Heart left ventricle (tissue), 16 donors: ENCODE data around the gene ARHGEF17. TPM values are rescaled to one million over a fixed set of nuclear protein-coding genes. Genes with fewer than 3 reads are reported as not detected.
A peak's percentile ranks its signal among the peaks of the same experiment; 100 is the strongest.
"Not testable (repeated sequence)": the region's sequence is repeated elsewhere in the genome, so short reads cannot be mapped to it uniquely, and the experiment has no call there.

Experiments
- ATAC-seq, 4 donors: fragments of 200-7000 bp; cut with Tn5 transposase; one replicate each; pipeline ENCODE4 v1.9.1; 2020 to 2022; ENCODE audit warnings: moderate library complexity in 4 of 4, mild to moderate bottlenecking in 3 of 4, moderate number of reproducible peaks in 1 of 4
- DNase-seq, 5 donors: peaks; one replicate each; pipeline ENCODE4 v3.0.0-alpha.2; 2020
- H3K27ac ChIP-seq, 12 donors: fragments of 200-600 bp; sonication (generic) in 4 of 12; one replicate each; pipeline versions ENCODE4 v1.5.0 to v1.8.0; 2016 to 2022; ENCODE audit warnings: mild to moderate bottlenecking in 2 of 12
- H3K27me3 ChIP-seq, 9 donors: fragments of 200-600 bp; sonication (generic) in 2 of 9; one replicate each; pipeline versions ENCODE4 v1.5.1 to v1.8.0; 2016 to 2022; ENCODE audit warnings: mild to moderate bottlenecking in 3 of 9
- H3K36me3 ChIP-seq, 9 donors: fragments of 200-600 bp; sonication (generic) in 2 of 9; one replicate each; pipeline versions ENCODE4 v1.5.0 to v1.8.0; 2018 to 2022; ENCODE audit warnings: mild to moderate bottlenecking in 2 of 9
- H3K4me1 ChIP-seq, 12 donors: fragments of 200-600 bp; sonication (generic) in 4 of 12; one replicate each; pipeline versions ENCODE4 v1.5.0 to v1.8.0; 2016 to 2022; ENCODE audit warnings: mild to moderate bottlenecking in 3 of 12
- H3K4me3 ChIP-seq, 12 donors: fragments of 200-600 bp; sonication (generic) in 4 of 12; one replicate each; pipeline versions ENCODE4 v1.5.0 to v1.8.0; 2017 to 2022; ENCODE audit warnings: mild to moderate bottlenecking in 9 of 12, moderate library complexity in 4 of 12
- H3K9me3 ChIP-seq, 12 donors: fragments of 200-600 bp; sonication (generic) in 4 of 12; one replicate each; pipeline versions ENCODE4 v1.5.0 to v1.8.0; 2016 to 2022; ENCODE audit warnings: mild to moderate bottlenecking in 1 of 12
- CTCF ChIP-seq, 12 donors: fragments of 200-600 bp; sonication (generic) in 4 of 12; IDR thresholded peaks; one replicate each; pipeline versions ENCODE4 v1.5.0 to v1.8.0; 2018 to 2022; ENCODE audit warnings: antibody characterized with exemption in 12 of 12, mild to moderate bottlenecking in 5 of 12
- POLR2A ChIP-seq, 2 donors: fragments of 450-650 bp; IDR thresholded peaks; one replicate each; pipeline ENCODE4 v1.6.1; 2017; ENCODE audit warnings: antibody characterized with exemption in 2 of 2, mild to moderate bottlenecking in 2 of 2, moderate library complexity in 2 of 2
- WGBS, 4 donors: extraction: QIAGEN DNeasy Blood & Tissue Kit in 2 of 4; methylation state at CpG; one replicate each; pipeline versions ENCODE4 v1.1.5 to v1.1.7; 2013 to 2018; 5-methylcytosine and 5-hydroxymethylcytosine counted together
- intact Hi-C, 10 donors: fragments of 100-400 bp; cut with DNase I; formaldehyde crosslinking; loops; one replicate each; pipeline versions ENCODE4 v1.11.1 to v1.14.2; 2022
- polyA plus RNA-seq, 2 donors: library from polyadenylated mRNA; stranded (reverse); fragments of 200-250 nt; gene quantifications; one replicate each; pipeline ENCODE4 v1.2.3, GENCODE V29; 2013
- total RNA-seq, 9 donors: library from RNA; depleted of rRNA in 2 of 9; stranded (reverse); fragments of >200 nt in 2 of 9; fragmentation: NEBNext Ultra II Directional in 3 of 9; extraction: Animal tissue kit (Norgen Biotek cat#: 25700) in 3 of 9; gene quantifications; one replicate each; pipeline versions ENCODE4 v1.1.0 to v1.2.4, GENCODE V29; 2016 to 2023
- donor health status: ischemic (EF 13 %, LVEDD 7.1; RV severe dilation, severe dysfunction).
- donor health status: healthy with polysubstance abuse.
- donor health status: DM: no; HTN: yes; CAD: no.
- donor health status: DM: no; HTN: no; CAD: no.
- donor health status: ischemic (EF 25% LVEDD 6.9; RV normal size, moderate dysfunction).
- donor health status: ischemic (EF 25% LVEDD 5.7; RV mildly dilated, moderate dysfunction).
- donor health status: healthy.
- donor health status: DM: yes; HTN: yes; CAD: no.
- donor health status: ischemic (EF 35%, LVEDD 5.7; RV mildly dilated, moderate dysfunction).
- donor health status: nonischemic (EF 11% LVEDD 7.7; RV severe dilation, severe dysfunction).
- donor health status: DM: yes; HTN: yes; CAD: no.
- donor health status: PGD.
- donor health status: ischemic (EF 29% LVEDD 5.4; RV normal size, mild dysfunction).
- donor health status: nonischemic (EF 23%, LVEDD 6.1; RV moderate dilation, normal function).

ARHGEF17 gene
- total and polyA plus RNA-seq, 11 donors, result 27.5 to 83.9 (median 56.5) TPM

- peaks cover 2 to 69% (median 40%) of the 10 kb centered on the region in 12 donors for H3K4me1 ChIP-seq
- DNase-seq, result peak in 1 of 5 donors; percentile 19
Observed at GRCh38 chr11:73269459-73270015, 38.5 kb upstream of the ARHGEF17 start.

GRCh38 chr11:73270016-73270854, 37.8 kb upstream of the ARHGEF17 start:
- Histone ChIP-seq H3K27me3 (peaks cover 0 to 2% (median 0%) of the 10 kb centered on the region in 9 donors), H3K4me1 (peaks cover 2 to 73% (median 40%) of the 10 kb centered on the region in 12 donors), H3K36me3 (no peaks in the 10 kb centered on the region), H3K9me3 (no peaks in the 10 kb centered on the region), H3K27ac (peak overlapping the region in 4 of 12 donors; percentile 6 to 38 (median 26)), H3K4me3 (no peak overlapping the region)
- DNase-seq (peak in 1 of 5 donors; percentile 14), ATAC-seq (no peak)
- intact Hi-C loops, result loop anchor here in 1 of 10 donors (10.0 kb wide), 1 partner anchor 545 kb away; no protein-coding TSS in a partner anchor
- WGBS, 4 donors, result 93 to 97% (median 96%) methylated on average over 5 to 7 of the region's 7 CpGs
- TF ChIP-seq POLR2A (IDR thresholded peaks at IDR 0.05) (no peak), CTCF (IDR thresholded peaks at IDR 0.05) (no peak)

More at GRCh38 chr11:73269459-73270015, 38.5 kb upstream of the ARHGEF17 start:
- 77 to 82% (median 80%) methylated on average over 6 to 7 of the region's 7 CpGs for WGBS, 4 donors
- H3K4me3 ChIP-seq, result no peak overlapping the region
- intact Hi-C loops, result loop anchor here in 1 of 10 donors (10.0 kb wide), 1 partner anchor 545 kb away; no protein-coding TSS in a partner anchor
- H3K27me3 ChIP-seq, result peaks cover 0 to 9% (median 0%) of the 10 kb centered on the region in 9 donors
- H3K9me3 ChIP-seq, result no peaks in the 10 kb centered on the region
- no peak for ATAC-seq
- no peaks in the 10 kb centered on the region for H3K36me3 ChIP-seq
- TF ChIP-seq CTCF (IDR thresholded peaks at IDR 0.05) (no peak), POLR2A (IDR thresholded peaks at IDR 0.05) (no peak)
- H3K27ac ChIP-seq, result peak overlapping the region in 4 of 12 donors; percentile 6 to 38 (median 26)

- Histone ChIP-seq H3K27me3 (no peaks in the 10 kb centered on the region), H3K4me3 (no peak overlapping the region), H3K27ac (no peak overlapping the region), H3K9me3 (no peaks in the 10 kb centered on the region), H3K4me1 (peaks cover 2 to 79% (median 34%) of the 10 kb centered on the region in 12 donors), H3K36me3 (no peaks in the 10 kb centered on the region)
- ATAC-seq, result no peak
- peak in 1 of 5 donors; percentile 12 for DNase-seq
- WGBS, 4 donors, result 89 to 91% (median 91%) methylated on average over 18 of the region's 18 CpGs
- TF ChIP-seq POLR2A (IDR thresholded peaks at IDR 0.05) (no peak), CTCF (IDR thresholded peaks at IDR 0.05) (no peak)
- intact Hi-C loops, result loop anchor here in 1 of 10 donors (10.0 kb wide), 1 partner anchor 546 kb away; no protein-coding TSS in a partner anchor
Observed at GRCh38 chr11:73270855-73271477, 37.1 kb upstream of the ARHGEF17 start.

- H3K36me3 ChIP-seq, H3K4me3 ChIP-seq, H3K9me3 ChIP-seq, ATAC-seq, H3K27me3 ChIP-seq: not testable (repeated sequence)
- Histone ChIP-seq H3K27ac (peak overlapping the region in 3 of 12 donors; percentile 13 to 82 (median 27)), H3K4me1 (peaks cover 0 to 78% (median 30%) of the 10 kb centered on the region in 12 donors)
- intact Hi-C loops, result loop anchor here in 1 of 10 donors (10.0 kb wide), 1 partner anchor 547 kb away; no protein-coding TSS in a partner anchor
- WGBS, 4 donors, result 87 to 92% (median 90%) methylated on average over 10 of the region's 10 CpGs
- DNase-seq, result peak in 1 of 5 donors; percentile 4
Observed at GRCh38 chr11:73271478-73271865, 36.6 kb upstream of the ARHGEF17 start.
